Measurements from ENCODE around the gene GNAQ. TPM values are rescaled to one million over a fixed set of nuclear protein-coding genes. Genes with fewer than 3 reads are reported as not detected.

GNAQ gene
- total RNA-seq, 1 experiment from 2014 or later: 48.6 TPM

DNA sequence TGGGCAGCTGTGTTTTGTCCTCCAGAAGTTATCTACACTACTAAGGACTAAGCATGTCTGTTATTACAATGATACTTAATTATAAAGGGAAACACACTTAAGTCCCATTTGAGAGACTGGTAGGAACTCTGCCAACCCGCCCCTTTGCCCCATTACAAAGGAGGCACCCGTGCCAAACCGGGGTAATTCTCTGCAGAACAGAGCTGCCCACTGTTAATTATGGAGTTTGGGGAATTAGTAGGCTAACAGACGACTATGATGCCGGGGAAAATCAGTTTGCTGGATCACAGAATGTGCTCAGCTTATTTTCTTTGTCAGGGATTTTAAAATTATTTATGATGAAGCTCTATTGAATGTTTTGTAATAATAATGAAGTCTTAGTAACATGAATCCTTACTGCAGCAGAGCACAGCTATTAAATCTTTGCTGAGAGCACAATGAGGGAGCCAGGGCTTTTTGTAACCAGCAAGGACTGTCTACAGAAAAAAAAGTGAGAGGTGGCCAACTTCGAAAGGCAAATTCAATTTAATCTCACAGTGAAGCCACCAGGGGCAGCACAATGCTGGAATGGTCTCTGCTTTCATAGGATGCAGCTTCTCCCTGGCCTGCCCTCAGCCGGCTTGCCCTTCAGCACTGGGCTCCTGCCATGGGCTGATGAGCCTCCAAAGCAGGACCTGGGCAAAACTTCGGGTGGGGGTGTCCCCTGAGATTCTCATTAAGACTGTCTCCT is 134.5 kb downstream of the GNAQ start:
- Histone ChIP-seq H3K23ac (ENCODE audit: insufficient read length, low read depth, low read length) (no peak overlapping the region), H2AK5ac (ENCODE audit: insufficient read length, low read length) (no peak overlapping the region), H2BK12ac (ENCODE audit: insufficient read length, low read depth, low read length) (no peak overlapping the region), H3K9me3 (ENCODE audit: control insufficient read depth, low read depth, low read length) (no peaks in the 10 kb centered on the region), H3K4ac (ENCODE audit: low read depth, low read length) (no peak overlapping the region), H4K20me1 (ENCODE audit: control insufficient read depth, insufficient read depth, insufficient read length) (peaks cover 3% of the 10 kb centered on the region), H3K23me2 (ENCODE audit: insufficient read length, low read depth, low read length, poor library complexity, severe bottlenecking) (no peaks in the 10 kb centered on the region), H4K8ac (replicated peaks; ENCODE audit: insufficient read length, low read depth, low read length) (no peak overlapping the region), H3K9ac (ENCODE audit: extremely low read depth, insufficient read length, low read length) (no peak overlapping the region), H2BK15ac (ENCODE audit: low read depth, low read length) (no peak overlapping the region), H3K56ac (ENCODE audit: insufficient read length, low read depth, low read length) (no peak overlapping the region), H4K5ac (ENCODE audit: insufficient read length, low read depth, low read length) (no peak overlapping the region), H3K4me1 (ENCODE audit: insufficient read depth, low read length) (no peaks in the 10 kb centered on the region), H3K27ac (ENCODE audit: insufficient read length, low read depth, low read length) (no peak overlapping the region), H2BK20ac (ENCODE audit: low read depth, low read length, poor library complexity, severe bottlenecking) (no peak overlapping the region), H3K4me2 (ENCODE audit: insufficient read depth, insufficient read length, low read length) (no peak overlapping the region), H3T11ph (ENCODE audit: low read length) (no peak overlapping the region), H2BK120ac (ENCODE audit: low read depth, low read length, poor library complexity, severe bottlenecking) (no peak overlapping the region), H3K79me1 (ENCODE audit: insufficient read depth, low read depth, low read length, poor library complexity, severe bottlenecking) (no peaks in the 10 kb centered on the region), H3K79me2 (ENCODE audit: insufficient read depth, low read length) (no peaks in the 10 kb centered on the region), H3K27me3 (ENCODE audit: insufficient read depth, low read length) (no peaks in the 10 kb centered on the region), H3K18ac (ENCODE audit: insufficient read length, low read depth, low read length) (no peak overlapping the region), H4K91ac (ENCODE audit: insufficient read length, low read depth, low read length) (no peak overlapping the region), H2BK5ac (ENCODE audit: insufficient read length, low read length) (no peak overlapping the region), H2AFZ (ENCODE audit: low read length) (no peak overlapping the region), H3K14ac (ENCODE audit: insufficient read depth, low read length) (no peak overlapping the region)
- peaks cover 17 to 19% of the 10 kb centered on the region in 2 experiments for H3K4me1 Mint-ChIP-seq
- no CpG with 5 or more reads among the region's 8 CpGs for WGBS (ENCODE audit: extremely low coverage, insufficient read length, low lambda C conversion rate)
- TF ChIP-seq, protein P1, sequence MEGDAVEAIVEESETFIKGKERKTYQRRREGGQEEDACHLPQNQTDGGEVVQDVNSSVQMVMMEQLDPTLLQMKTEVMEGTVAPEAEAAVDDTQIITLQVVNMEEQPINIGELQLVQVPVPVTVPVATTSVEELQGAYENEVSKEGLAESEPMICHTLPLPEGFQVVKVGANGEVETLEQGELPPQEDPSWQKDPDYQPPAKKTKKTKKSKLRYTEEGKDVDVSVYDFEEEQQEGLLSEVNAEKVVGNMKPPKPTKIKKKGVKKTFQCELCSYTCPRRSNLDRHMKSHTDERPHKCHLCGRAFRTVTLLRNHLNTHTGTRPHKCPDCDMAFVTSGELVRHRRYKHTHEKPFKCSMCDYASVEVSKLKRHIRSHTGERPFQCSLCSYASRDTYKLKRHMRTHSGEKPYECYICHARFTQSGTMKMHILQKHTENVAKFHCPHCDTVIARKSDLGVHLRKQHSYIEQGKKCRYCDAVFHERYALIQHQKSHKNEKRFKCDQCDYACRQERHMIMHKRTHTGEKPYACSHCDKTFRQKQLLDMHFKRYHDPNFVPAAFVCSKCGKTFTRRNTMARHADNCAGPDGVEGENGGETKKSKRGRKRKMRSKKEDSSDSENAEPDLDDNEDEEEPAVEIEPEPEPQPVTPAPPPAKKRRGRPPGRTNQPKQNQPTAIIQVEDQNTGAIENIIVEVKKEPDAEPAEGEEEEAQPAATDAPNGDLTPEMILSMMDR (conservative IDR thresholded peaks at IDR 0.05): peak; percentile 58
- H3K36me3 Mint-ChIP-seq (ENCODE audit: insufficient read depth in 1 of 3, low read depth in 3 of 3): peaks cover 5 to 21% (median 11%) of the 10 kb centered on the region in 3 experiments; a peak in 6 of 7 replicates
- no peak overlapping the region for H3K4me3 Mint-ChIP-seq
- H3K27ac Mint-ChIP-seq: no peak overlapping the region
- peak; percentile 49 for DNase-seq
- H3K9me3 Mint-ChIP-seq: no peaks in the 10 kb centered on the region
- H3K27me3 Mint-ChIP-seq (ENCODE audit: low read depth): no peaks in the 10 kb centered on the region
